ENCODE data around the gene CLHC1.
"Not testable (repeated sequence)": the region's sequence is repeated elsewhere in the genome, so short reads cannot be mapped to it uniquely, and the experiment has no call there.

CLHC1 gene

GRCh38 chr2:55137024-55137958 lies 94.8 kb downstream of the CLHC1 start:
- no peak overlapping the region for H3K4me3 ChIP-seq (ENCODE audit: low read length)
- TF ChIP-seq CTCF (IDR thresholded peaks at IDR 0.05; ENCODE audit: insufficient read depth, low read depth, low read length, missing control alignments), result no peak
- no peak for DNase-seq (ENCODE audit: low read depth)

GRCh38 chr2:55136138-55136541 lies 96.0 kb downstream of the CLHC1 start:
- no peak for DNase-seq (ENCODE audit: low read depth)
- TF ChIP-seq CTCF (IDR thresholded peaks at IDR 0.05; ENCODE audit: insufficient read depth, low read depth, low read length, missing control alignments), result no peak
- H3K4me3 ChIP-seq (ENCODE audit: low read length), result no peak overlapping the region

GRCh38 chr2:55135491-55135890 lies 96.6 kb downstream of the CLHC1 start:
- H3K4me3 ChIP-seq (ENCODE audit: low read length), result no peak overlapping the region
- no peak for DNase-seq (ENCODE audit: low read depth)
- no peak for TF ChIP-seq CTCF (IDR thresholded peaks at IDR 0.05; ENCODE audit: insufficient read depth, low read depth, low read length, missing control alignments)

- TF ChIP-seq CTCF (IDR thresholded peaks at IDR 0.05; ENCODE audit: insufficient read depth, low read depth, low read length, missing control alignments), result no peak
- DNase-seq (ENCODE audit: low read depth), result no peak
- H3K4me3 ChIP-seq (ENCODE audit: low read length), result no peak overlapping the region
Observed at GRCh38 chr2:55134316-55134706, 97.8 kb downstream of the CLHC1 start.

GRCh38 chr2:55133467-55134315 lies 98.4 kb downstream of the CLHC1 start:
- no peak overlapping the region for H3K4me3 ChIP-seq (ENCODE audit: low read length)
- no peak for TF ChIP-seq CTCF (IDR thresholded peaks at IDR 0.05; ENCODE audit: insufficient read depth, low read depth, low read length, missing control alignments)
- DNase-seq (ENCODE audit: low read depth), result peak; percentile 51

GRCh38 chr2:55130849-55131248 lies 101.2 kb downstream of the CLHC1 start:
- no peak for TF ChIP-seq CTCF (IDR thresholded peaks at IDR 0.05; ENCODE audit: insufficient read depth, low read depth, low read length, missing control alignments)
- no peak overlapping the region for H3K4me3 ChIP-seq (ENCODE audit: low read length)
- DNase-seq (ENCODE audit: low read depth), result no peak

- H3K4me3 ChIP-seq (ENCODE audit: low read length); DNase-seq (ENCODE audit: low read depth): not testable (repeated sequence)
Observed at GRCh38 chr2:55126643-55127042, 105.5 kb downstream of the CLHC1 start.

Data from epithelial cell of esophagus (primary cell).